ENCODE measurements around the gene OR9A2.

Gene OR9A2, protein sequence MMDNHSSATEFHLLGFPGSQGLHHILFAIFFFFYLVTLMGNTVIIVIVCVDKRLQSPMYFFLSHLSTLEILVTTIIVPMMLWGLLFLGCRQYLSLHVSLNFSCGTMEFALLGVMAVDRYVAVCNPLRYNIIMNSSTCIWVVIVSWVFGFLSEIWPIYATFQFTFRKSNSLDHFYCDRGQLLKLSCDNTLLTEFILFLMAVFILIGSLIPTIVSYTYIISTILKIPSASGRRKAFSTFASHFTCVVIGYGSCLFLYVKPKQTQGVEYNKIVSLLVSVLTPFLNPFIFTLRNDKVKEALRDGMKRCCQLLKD

DNA sequence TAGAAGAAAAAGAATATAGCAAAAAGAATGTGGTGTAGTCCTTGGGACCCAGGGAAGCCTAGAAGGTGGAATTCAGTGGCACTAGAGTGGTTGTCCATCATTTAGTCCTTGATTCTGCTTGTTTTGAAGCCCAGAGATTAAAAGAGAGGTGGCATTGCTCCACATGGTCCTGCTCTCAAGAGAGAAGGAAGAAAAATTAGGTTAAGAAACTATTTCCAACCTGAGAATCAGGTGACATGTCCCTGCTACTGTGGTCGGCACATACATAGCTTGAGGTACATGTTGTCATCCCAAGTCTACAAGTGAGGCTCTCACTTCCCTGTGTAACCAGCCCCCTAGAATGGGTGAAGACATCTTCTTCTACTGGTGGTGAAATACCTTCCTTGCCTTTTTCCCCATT is at the start of gene OR9A2:
Gene OR9A2 (minus strand): TSS at position 101 of the 400 bp plus-strand sequence. CDS start 0 bp downstream, at position 101.
- no peak for TF ChIP-seq ZFX (IDR thresholded peaks at IDR 0.05; ENCODE audit: borderline replicate concordance)
- TF ChIP-seq, protein P1, sequence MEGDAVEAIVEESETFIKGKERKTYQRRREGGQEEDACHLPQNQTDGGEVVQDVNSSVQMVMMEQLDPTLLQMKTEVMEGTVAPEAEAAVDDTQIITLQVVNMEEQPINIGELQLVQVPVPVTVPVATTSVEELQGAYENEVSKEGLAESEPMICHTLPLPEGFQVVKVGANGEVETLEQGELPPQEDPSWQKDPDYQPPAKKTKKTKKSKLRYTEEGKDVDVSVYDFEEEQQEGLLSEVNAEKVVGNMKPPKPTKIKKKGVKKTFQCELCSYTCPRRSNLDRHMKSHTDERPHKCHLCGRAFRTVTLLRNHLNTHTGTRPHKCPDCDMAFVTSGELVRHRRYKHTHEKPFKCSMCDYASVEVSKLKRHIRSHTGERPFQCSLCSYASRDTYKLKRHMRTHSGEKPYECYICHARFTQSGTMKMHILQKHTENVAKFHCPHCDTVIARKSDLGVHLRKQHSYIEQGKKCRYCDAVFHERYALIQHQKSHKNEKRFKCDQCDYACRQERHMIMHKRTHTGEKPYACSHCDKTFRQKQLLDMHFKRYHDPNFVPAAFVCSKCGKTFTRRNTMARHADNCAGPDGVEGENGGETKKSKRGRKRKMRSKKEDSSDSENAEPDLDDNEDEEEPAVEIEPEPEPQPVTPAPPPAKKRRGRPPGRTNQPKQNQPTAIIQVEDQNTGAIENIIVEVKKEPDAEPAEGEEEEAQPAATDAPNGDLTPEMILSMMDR (IDR thresholded peaks at IDR 0.05), result no peak
- no peak within 1 kb of the TSS for H3K27ac ChIP-seq

DNA sequence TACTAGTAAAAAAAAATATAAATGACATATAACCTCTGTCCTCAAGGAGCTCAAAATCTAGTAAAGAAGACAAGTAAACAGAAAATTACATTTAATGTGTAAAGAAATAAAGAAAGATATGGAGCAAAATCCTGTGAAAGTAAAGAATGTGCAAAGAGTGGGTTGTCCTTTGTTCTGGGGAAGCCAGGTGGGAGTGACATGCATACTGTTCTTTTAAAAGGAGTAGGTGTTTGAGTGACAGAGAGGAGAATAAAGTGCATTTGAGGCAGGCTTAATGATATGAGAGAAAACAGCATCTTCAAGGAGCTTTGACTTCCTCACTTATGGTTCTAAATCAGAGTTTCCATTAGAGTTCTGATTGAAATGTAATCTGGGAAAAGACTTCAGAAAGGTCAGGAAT is 47.2 kb upstream of the OR9A2 start:
- H3K27ac ChIP-seq, result no peak overlapping the region
- TF ChIP-seq ZFX (IDR thresholded peaks at IDR 0.05; ENCODE audit: borderline replicate concordance), result no peak
- TF ChIP-seq, protein P1 (IDR thresholded peaks at IDR 0.05), result no peak

DNA sequence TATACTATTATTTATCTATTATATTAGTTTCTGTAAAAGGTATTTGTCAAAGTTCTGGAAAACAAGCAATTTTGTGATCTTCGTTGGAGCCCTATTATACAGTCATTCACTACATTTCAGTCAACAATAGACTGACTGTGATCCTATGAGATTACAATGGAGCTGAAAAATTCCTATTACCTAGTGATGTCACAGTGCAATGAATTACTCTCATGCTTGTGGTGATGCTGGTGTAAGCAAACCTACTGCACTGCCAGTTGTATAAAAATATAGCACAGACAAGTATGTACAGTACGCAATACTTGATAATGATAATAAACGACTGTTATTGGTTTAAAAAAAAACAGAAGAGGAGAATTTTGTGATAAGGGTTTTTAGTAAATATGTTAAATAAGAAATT is 46.6 kb upstream of the OR9A2 start:
- no peak overlapping the region for H3K27ac ChIP-seq
- TF ChIP-seq, protein P1 (IDR thresholded peaks at IDR 0.05), result no peak
- TF ChIP-seq ZFX (IDR thresholded peaks at IDR 0.05; ENCODE audit: borderline replicate concordance), result no peak

DNA sequence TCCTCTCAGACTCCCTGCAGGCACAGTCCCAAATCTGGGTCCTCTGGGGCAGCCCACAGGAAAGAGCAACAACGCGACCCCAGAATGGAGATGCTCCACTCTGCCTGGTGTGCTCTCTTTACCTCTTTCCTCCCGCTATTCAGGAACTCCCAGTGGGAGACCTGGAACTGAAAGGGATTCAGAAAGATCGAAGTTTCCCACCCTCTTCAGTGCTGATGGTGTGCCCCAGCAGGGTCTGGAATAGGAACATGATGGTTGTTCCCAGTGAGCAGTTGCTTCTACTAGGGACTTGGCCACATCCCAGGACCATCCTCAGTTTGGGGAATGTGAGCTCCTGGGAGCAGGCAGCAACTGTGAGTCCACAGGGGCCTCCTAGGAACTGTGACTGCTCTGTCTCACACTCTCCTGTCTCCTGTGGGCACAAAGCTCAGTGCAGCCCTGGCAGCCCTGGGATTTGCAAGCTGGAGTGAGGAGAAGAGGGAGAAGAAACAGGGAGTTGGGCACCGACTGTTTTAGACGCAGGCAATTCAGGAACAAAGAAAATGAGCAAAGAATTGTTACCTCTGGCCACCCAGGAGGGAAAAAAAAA is 43.1 kb upstream of the OR9A2 start:
- H3K27ac ChIP-seq, result no peak overlapping the region
- TF ChIP-seq, protein P1 (IDR thresholded peaks at IDR 0.05), result no peak
- TF ChIP-seq ZFX (IDR thresholded peaks at IDR 0.05; ENCODE audit: borderline replicate concordance), result no peak

DNA sequence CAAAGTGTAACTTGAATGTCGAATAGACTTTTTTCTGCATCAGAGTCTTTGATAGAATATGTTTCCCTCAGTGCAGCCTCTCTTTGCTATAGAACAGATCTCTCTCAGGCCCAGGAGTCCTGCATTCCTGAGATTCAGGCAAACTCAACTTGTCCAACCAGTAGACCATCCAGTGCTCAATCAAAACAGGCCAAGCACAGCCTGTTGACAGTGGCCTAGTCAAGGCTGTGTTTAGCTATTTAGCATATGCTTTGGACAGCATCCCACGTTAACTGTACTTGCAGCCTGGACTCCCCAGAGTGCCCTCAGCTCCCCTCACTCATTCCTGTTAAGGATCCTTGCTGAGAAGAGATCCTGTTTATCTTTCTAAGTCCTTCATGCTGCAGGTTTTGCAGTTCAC is 41.5 kb upstream of the OR9A2 start:
- no peak for TF ChIP-seq ZFX (IDR thresholded peaks at IDR 0.05; ENCODE audit: borderline replicate concordance)
- TF ChIP-seq, protein P1 (IDR thresholded peaks at IDR 0.05), result no peak
- no peak overlapping the region for H3K27ac ChIP-seq

DNA sequence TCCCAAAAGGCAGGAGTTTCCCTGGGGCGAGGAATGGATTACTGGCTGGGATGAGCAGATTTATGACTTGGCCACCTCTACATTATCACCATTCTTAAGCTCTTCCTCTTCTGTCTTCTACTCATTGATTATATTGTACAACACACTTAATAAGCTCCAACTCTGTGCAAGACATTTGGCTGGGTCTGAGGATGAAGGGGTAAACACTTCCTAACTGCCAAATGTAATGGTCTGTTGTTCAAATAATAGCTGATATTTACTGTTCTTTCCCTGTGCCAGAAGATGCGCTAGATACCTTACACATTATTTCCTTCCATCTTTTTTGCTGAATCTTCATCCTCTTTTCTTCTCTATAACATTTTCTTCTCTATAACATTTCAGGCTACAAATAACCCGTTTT is 36.8 kb upstream of the OR9A2 start:
- H3K27ac ChIP-seq, result no peak overlapping the region
- TF ChIP-seq ZFX (IDR thresholded peaks at IDR 0.05; ENCODE audit: borderline replicate concordance), result no peak
- TF ChIP-seq, protein P1 (IDR thresholded peaks at IDR 0.05), result no peak

DNA sequence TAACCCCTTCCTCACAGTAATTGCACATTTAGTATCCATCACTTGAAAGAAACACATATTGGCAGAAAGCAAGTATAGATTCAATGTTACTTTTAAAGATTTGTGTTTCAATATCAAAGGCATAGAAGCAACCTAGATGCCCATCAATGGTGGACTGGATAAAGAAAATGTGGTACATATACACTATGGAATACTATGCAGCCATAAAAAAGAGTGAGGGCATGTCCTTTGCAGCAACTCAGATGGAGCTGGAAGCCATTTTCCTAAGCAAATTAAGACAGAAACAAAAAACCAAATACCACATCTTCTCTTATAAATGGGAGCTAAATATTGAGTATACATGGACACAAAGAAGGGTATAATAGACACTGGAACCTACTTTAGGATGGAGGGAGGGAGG is 28.8 kb upstream of the OR9A2 start:
- no peak overlapping the region for H3K27ac ChIP-seq

More for the DNA sequence above, 28.8 kb upstream of the OR9A2 start:
- TF ChIP-seq ZFX (IDR thresholded peaks at IDR 0.05; ENCODE audit: borderline replicate concordance), result no peak
- TF ChIP-seq, protein P1 (IDR thresholded peaks at IDR 0.05), result no peak
